IPS-18c (cell line): Measurements from ENCODE around the gene OMP.
"Not testable (repeated sequence)": the region's sequence is repeated elsewhere in the genome, so short reads cannot be mapped to it uniquely, and the experiment has no call there.

Source experiments
- H3K4me3 ChIP-seq: 2 replicates; pipeline ENCODE4 v1.7.0; 2013; ENCODE audit warnings: low read depth, mild to moderate bottlenecking, low read length, moderate library complexity; ENCODE audit not compliant: insufficient read depth
- H3K9me3 ChIP-seq: one replicate; pipeline ENCODE4 v1.6.1; 2013; ENCODE audit warnings: mild to moderate bottlenecking, low read length, moderate library complexity; ENCODE audit not compliant: control insufficient read depth, insufficient read depth

OMP gene, protein sequence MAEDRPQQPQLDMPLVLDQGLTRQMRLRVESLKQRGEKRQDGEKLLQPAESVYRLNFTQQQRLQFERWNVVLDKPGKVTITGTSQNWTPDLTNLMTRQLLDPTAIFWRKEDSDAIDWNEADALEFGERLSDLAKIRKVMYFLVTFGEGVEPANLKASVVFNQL

DNA sequence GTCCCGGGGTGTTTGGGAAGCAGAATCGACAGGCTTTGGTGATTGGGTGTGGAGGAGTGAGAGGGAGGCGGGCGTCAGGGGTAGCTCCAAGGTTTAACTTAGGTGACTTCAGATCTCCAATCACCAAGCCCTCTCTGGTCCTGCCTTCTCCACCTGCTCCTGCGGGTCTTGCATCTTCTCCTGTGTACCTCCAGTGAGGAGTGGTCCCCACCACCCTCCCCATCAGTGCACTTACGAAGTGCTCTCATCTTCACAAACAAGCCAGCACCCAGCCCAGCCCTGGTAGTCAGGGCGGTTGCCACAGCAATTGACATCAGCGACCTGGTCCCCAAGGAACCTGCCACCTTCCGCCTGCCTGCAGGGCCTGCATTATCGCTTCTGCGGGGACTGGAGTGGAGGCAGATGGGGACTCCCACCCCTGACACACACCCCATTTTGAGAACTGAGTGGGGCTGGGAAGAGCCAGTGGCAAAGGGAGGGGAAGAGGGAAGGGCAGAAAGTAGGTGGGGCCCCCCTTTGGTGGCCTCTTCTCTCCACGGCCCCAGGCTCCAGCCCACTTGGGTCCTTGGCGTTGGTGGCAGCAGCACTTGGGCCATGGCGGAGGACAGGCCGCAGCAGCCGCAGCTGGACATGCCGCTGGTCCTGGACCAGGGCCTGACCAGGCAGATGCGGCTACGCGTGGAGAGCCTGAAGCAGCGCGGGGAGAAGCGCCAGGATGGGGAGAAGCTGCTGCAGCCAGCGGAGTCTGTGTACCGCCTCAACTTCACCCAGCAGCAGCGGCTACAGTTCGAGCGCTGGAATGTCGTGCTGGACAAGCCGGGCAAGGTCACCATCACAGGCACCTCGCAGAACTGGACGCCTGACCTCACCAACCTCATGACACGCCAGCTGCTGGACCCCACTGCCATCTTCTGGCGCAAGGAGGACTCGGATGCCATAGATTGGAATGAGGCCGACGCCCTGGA lies at the start of gene OMP:
TSS of gene OMP (plus strand) at position 595 of the 965 bp plus-strand sequence. CDS start at position 595, 0 bp downstream.
- Histone ChIP-seq H3K9me3 (no peaks in the 10 kb centered on the region), H3K4me3 (no peak within 1 kb of the TSS)

DNA sequence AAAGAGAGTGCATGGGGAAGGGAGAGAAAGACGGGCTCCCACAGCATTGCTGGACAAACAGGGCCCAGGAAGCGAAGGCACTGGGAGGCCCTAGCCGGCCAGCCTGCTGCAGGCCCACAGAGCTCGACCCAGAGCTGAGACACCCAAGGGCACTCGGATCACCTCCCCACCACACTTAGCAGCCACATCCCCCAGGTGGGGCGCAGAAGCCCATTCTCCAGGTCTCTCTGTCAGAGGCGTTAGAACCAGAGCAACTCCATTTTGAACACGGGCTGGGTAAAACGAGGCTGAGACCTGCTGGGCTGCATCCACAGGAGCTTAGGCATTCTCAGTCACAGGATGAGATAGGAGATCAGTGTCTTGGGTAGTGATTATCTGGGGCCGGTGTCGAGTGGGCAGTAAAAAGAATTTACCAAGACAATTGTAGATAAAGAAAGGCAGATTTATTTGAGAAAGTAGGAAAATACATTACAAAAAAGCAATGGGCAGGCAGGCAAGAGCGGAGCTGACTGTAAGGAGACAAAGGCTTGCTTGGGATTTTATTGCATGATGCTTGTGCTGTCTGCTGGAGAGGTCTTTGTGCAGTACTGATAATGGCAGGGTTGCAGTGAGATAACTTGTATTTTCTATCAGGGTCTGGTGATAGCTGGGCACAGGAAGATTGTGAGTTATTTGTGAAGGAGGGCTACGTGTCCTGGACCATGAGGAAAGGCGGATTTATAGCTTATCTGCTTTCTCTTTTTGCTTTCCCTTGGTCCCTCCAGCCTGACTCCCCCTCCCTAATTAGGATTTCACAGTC lies 49.2 kb upstream of the OMP start:
- Histone ChIP-seq H3K4me3 (no peak overlapping the region), H3K9me3 (no peaks in the 10 kb centered on the region)

DNA sequence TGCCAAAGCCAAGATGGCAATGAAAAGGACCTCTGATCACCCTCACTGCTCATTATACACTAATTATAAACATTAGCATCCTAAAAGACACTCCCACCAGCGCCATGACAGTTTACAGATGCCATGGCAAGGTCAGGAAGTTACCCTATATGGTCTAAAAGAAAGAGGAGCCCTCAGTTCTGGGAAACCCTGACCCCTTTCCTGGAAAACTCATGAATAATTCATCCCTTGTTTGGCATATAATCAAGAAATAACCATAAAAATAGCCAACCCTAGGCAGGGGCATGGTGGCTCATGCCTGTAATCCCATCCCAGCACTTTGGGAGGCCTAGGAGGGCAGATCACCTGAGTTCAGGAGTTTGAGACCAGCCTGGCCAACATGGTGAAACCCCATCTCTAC lies 48.6 kb upstream of the OMP start:
- H3K4me3 ChIP-seq: no peak overlapping the region
- H3K9me3 ChIP-seq: no peaks in the 10 kb centered on the region

DNA sequence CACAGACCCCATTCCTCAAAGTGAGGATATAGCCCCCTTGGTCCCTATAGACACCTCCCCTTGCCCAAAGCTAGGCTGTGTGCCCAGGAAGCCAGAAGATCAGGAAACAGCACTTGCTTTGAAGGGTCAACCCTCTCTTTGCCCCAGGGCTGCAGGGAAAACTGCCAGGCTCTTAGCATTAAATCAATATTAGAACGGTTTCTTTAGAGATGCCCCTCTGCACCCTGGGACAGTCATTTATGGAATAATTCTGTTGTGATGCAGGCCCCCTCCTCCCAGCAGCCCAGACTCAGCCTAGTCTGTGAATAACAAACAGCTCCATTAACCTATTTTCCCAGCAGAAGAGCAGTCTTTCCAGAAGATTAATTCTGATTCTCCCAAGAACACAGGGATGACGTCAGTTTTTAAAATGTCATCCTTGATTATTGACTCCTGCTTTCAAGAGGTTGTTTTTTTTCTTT lies 47.5 kb upstream of the OMP start:
- Histone ChIP-seq H3K9me3 (no peaks in the 10 kb centered on the region), H3K4me3 (no peak overlapping the region)

DNA sequence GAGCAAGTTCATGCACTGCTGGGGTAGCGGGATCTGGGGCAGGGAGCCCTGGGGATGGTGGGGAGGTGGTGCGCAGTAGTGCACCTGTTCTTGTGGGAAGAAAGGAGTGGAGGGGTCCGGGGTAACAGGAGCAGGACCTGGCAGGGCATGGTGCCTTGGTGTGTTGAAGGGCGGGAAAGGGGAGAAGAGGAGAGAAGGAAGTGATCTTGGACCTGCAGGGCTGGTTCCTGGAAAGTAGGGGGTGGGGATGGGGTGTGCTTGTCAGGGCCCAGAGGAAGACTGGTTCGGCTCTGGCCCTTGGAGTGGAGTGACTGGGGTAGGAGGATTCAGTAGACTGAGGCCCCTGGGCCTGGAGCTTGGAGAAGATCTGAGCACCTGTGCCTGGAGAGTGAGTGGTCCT lies 46.7 kb upstream of the OMP start:
- Histone ChIP-seq H3K4me3 (no peak overlapping the region), H3K9me3 (no peaks in the 10 kb centered on the region)

DNA sequence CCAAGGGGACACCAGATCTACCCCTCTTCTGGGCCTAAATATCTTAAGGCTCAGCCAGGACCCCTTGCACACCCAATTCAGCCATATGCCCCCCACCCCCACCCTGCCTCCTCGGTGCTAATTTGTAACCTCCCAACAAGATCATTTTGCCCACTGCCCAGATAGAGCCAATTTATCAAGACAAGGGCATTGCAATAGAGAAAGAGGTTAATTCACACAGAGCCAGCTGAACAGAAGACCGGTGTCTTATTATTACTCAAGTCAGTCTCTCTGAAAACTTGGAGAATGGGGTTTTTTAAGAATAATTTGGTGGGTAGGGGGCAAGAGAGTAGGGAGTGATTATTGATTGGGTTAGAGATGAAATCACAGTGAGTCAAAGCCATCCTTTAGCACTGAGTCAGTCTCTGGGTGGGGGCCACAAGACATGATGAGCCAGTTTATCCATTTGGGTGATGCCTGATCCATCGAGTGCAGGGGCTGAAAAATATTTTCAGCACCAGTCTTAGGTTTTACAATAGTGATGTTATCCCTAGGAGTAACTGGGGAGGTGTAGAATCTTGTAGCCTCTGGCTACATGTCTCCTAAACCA lies 45.7 kb upstream of the OMP start:
- H3K9me3 ChIP-seq: no peaks in the 10 kb centered on the region
- H3K4me3 ChIP-seq: no peak overlapping the region

DNA sequence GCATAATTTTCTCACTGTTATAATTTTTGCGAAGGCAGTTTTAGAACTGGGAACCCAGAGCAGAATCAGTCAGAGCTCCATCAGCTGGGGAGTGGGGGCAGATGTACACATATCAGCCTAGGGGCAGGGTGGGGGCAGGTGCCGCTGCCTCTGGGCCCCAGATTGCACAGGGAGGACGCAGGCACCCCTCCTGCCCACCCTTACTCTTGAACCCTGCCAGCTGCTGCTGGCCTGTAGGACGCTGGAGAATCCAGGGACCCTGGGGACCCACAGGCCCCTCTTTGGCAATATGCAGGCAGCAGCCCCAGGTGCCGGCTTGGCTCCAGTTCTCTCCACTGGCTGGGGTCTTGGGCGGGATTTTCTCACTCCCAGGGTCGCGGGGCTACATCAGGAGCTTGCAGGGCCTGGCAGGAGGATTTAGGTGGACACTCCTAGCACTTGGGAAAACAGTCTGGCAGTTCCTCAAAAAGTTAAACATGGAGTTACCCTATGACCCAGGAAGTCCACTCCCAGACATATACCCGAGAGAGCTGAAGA lies 44.6 kb upstream of the OMP start:
- H3K9me3 ChIP-seq: no peaks in the 10 kb centered on the region
- no peak overlapping the region for H3K4me3 ChIP-seq

DNA sequence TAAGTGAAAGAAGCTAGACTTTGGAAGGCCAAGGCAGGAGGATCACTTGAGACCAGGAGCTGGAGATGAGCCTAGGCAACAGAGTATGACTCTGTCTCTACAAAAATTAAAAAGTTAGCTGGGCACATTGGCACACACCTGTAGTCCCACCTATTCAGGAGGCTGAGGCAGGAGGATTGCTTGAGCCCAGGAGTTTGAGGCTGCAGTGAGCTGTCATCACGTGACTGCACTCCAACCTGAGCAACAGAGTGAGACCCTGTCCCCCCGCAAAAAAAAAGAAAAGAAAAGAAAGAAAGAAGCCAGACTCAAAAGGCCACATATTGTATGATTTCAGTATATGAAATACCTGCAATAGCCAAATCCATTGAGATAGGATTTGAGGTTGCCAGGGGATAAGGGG lies 43.7 kb upstream of the OMP start:
- Histone ChIP-seq H3K4me3 (no peak overlapping the region), H3K9me3 (no peaks in the 10 kb centered on the region)

DNA sequence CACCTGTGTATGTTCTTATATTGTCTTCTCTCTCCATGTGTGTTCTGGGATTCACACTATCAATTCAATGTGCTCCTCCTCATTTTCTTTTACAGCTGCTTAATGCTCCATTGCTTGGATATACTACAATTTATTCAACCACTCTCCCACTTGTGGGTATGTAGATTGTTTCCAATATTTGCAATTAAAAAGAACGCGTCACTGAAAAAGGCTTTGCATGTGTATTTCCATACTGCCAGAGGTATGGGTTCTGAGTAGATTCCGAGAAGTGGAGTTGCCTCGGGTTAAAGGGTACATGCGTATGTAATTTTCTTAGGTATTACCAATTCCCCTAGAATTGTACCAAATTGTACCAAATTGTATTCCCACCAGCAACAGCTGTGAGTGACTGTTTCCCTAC lies 42.8 kb upstream of the OMP start:
- H3K4me3 ChIP-seq: no peak overlapping the region

DNA sequence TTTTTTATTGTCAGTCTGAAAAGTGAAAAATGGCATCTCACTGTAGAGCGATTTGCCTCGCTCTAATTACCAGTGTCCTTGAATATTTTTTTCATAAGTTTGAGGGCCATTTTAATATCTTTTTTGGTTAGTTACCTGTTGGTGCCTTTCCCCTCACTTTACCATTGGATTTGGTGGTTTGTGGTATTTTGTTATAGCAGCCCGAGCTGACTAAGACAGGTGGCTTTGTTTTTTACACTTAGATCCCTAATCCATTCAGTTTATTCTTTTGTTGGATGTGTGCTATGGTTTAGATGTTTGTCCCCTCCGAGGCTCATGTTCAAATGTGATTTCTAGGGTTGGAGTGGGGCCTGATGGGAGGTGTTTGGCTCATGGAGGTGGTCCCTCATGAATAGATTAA lies 42.4 kb upstream of the OMP start:
- no peak overlapping the region for H3K4me3 ChIP-seq
- H3K9me3 ChIP-seq: no peaks in the 10 kb centered on the region

More for the DNA sequence above, 42.8 kb upstream of the OMP start:
- no peaks in the 10 kb centered on the region for H3K9me3 ChIP-seq

DNA sequence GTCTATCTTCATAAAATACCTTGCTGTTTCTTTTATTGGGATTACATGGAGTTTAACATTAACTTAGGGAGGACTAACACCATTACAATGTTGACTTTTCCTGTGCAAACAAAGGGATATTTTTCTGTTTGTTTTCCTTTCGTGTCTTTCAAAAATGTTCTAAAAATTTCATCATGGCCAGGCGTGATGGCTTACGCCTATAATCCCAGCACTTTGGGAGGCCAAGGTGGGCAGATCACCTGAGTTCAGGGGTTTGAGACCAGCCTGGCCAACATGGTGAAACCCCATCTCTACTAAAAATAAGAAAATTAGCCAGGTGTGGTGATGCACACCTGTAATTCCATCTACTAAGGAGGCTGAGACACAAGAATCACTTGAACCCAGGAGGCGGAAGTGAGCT lies 41.4 kb upstream of the OMP start:
- not testable (repeated sequence) for H3K9me3 ChIP-seq, H3K4me3 ChIP-seq

DNA sequence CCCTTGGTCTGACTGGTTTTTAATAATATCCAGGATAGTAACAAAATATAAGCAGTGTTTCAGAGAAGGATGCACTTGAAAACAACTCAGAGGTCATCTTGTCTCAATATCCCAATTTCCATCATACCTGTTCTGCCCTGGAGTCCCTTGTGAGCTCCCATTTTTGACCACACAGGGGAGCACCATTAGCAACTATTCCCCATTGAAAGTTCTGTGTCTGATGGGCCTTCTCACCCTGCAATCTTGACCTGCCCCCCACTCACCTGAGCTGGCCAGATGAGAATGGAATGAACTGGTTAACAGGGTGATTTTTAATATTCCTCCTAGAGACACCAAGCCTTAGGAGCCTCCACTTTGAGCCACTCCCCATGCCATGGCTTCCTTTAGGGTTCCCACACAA lies 39.7 kb upstream of the OMP start:
- Histone ChIP-seq H3K9me3 (no peaks in the 10 kb centered on the region), H3K4me3 (no peak overlapping the region)

DNA sequence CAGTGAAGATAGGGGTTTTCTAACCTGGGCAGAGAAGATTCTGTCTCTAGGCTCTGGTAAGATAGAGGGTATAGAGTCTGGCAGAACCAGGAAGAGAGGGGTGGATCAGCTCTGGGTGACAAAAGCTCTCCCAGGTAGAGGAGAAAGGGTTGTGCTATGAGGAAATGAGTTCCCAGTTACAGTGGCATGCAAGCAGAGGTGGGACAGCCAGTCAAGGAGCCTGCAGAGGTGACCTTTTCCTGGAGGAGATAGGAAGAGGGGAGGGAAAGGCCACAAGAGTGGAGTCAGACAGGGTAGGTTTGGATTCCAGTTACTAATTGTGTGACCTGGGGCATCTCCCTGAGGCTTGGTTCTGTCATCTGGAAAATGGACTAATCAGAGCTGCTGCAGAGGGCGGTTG lies 39.2 kb upstream of the OMP start:
- no peaks in the 10 kb centered on the region for H3K9me3 ChIP-seq
- no peak overlapping the region for H3K4me3 ChIP-seq

DNA sequence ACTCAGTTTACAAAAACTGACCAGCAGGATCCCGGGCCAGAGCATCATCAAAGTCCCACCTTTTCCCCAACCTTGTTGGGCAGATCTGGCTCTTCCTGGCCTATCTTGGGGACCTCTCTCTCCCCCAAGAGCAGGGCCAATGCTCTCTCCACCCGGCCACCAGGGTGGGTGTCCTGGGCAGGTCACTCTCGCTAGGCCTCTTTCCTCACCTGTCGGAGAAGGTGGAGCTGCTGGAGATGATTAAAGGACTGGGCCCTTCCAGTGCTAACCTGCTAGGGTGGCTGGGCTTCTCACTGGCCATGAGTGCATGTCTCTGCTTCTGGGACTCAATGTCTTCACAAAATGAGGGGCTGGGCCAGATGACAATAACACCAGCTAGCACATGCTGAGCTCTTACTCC lies 38.8 kb upstream of the OMP start:
- H3K4me3 ChIP-seq: no peak overlapping the region
- H3K9me3 ChIP-seq: no peaks in the 10 kb centered on the region

DNA sequence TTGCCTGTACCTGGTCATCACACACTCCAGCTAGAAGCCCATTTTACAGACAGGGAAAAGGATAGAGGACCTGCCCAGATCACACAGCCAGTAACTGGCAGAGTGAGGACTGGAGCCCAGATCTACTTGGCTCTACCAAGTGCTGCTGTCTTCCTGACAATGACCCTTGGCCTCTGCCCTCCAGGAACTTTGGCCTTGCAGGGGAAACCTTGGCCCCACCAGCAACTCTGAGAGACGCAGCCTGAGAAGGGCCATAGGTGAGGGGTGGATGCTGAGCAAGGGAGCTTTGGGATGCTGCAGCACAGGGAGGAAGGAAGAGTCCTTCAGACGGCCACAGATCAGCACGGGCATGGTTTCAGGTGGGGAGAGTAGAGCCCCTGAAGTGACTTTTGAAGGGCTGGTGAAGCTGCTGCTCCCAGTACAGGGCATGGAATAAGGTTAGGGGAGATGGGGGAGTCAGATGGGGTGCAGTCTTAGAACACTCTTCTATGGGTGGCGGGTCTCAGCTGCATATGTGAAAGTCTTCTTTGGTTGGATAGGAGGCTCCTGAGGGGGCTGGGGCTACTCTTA lies 37.9 kb upstream of the OMP start:
- H3K9me3 ChIP-seq: no peaks in the 10 kb centered on the region
- no peak overlapping the region for H3K4me3 ChIP-seq

DNA sequence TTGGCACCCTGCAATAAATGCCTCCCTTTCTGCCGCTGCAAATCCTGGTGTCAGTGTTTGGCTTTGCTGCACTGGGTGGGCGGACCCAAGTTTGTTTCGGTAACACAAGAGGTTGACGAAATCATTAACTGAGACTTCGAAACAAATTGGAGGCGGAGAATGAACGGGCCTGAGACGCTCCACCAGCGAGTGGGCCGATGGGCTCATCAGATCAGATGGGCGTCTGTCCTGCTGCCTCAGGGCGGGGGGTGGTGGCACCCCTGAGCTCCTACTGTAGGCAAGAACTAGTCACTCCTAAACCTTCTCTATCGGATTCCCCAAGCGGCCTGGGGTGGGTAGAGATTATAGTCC lies 36.8 kb upstream of the OMP start:
- no peaks in the 10 kb centered on the region for H3K9me3 ChIP-seq
- H3K4me3 ChIP-seq: peak overlapping the region; percentile 62
